ENCODE data around the gene FN3KRP. TPM values are rescaled to one million over a fixed set of nuclear protein-coding genes. Genes with fewer than 3 reads are reported as not detected.

Gene FN3KRP
- polyA plus RNA-seq, 1 of the 3 experiments (the other 2 are of a cell fraction) = 68.2 TPM

DNA sequence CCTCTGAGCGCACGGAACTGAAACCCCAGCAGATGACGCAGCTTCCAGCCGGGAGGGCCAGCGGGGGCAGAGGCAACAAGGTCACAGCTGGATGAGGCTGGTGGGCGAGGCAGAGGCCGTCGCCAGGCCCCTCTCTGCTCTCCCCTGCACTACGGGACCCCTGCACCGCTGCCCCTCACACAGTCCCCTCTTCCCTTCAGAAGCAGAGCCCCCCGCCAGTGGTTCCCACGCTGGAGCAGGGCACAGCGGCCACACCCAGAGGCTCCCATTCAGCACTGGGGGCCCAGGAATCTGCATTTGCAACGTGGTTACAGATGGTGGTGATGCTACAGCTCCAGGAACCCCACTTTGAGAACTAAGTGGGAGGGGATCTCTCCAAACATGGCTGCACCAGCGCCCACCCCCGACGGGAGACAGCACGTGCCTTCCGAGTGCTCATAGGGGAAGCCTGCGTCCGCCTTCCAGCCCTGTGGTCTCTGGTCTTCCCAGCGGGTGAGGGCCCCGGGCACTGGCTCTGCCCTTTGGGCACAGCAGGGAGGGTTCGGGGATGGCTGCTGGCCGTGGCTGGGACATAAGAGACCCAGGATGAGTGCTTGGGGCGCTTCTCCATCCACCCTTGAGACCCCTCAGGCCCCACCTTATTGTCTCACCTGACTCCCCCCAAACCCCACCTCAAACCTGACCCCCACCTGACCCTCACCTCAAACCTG lies 13.3 kb upstream of the FN3KRP start:
- TF ChIP-seq TCF12 (IDR thresholded peaks at IDR 0.05) (no peak), MXI1 (IDR thresholded peaks at IDR 0.05; ENCODE audit: low read depth, low read length) (no peak)
- TF ChIP-seq, protein P1, sequence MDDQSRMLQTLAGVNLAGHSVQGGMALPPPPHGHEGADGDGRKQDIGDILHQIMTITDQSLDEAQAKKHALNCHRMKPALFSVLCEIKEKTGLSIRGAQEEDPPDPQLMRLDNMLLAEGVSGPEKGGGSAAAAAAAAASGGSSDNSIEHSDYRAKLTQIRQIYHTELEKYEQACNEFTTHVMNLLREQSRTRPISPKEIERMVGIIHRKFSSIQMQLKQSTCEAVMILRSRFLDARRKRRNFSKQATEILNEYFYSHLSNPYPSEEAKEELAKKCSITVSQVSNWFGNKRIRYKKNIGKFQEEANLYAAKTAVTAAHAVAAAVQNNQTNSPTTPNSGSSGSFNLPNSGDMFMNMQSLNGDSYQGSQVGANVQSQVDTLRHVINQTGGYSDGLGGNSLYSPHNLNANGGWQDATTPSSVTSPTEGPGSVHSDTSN (IDR thresholded peaks at IDR 0.05) = no peak
- H3K9ac ChIP-seq = no peak overlapping the region
- no peaks in the 10 kb centered on the region for H3K79me2 ChIP-seq (ENCODE audit: insufficient read depth)
- ChIA-PET CTCF (interaction anchor here (1.3 kb wide), 1 partner anchor 8 kb away, joined by 5 read pairs; no protein-coding TSS in a partner anchor), POLR2A (no interaction called here)
- peaks cover 10% of the 10 kb centered on the region for H3F3A ChIP-seq (replicated peaks; ENCODE audit: insufficient read depth)
- no peaks in the 10 kb centered on the region for H3K9me3 ChIP-seq
- no peaks in the 10 kb centered on the region for H3K36me3 ChIP-seq (replicated peaks in 1 of 2; ENCODE audit: control insufficient read depth in 1 of 2, insufficient read depth in 2 of 2, low read length in 1 of 2)
- no peak for DNase-seq
- no peaks in the 10 kb centered on the region for H3K27me3 ChIP-seq (ENCODE audit: insufficient read depth)
- no peak overlapping the region for H3K27ac ChIP-seq (ENCODE audit: low read depth in 2 of 2, low read length in 1 of 2)
- H4K20me1 ChIP-seq (ENCODE audit: insufficient read depth) = no peaks in the 10 kb centered on the region
- no peak overlapping the region for H2AFZ ChIP-seq (ENCODE audit: low read depth)
- H3K4me1 ChIP-seq (ENCODE audit: control insufficient read depth in 1 of 2, insufficient read depth in 2 of 2, low read depth in 1 of 2, low read length in 1 of 2) = peaks cover 0 to 7% of the 10 kb centered on the region in 2 experiments; a peak in 1 of 4 replicates
- 76% methylated on average over 24 of the region's 26 CpGs for WGBS (ENCODE audit: low lambda C conversion rate)
- H3K4me2 ChIP-seq = no peak overlapping the region
- no peak overlapping the region for H3K4me3 ChIP-seq (ENCODE audit: low read depth in 2 of 2, low read length in 1 of 2)
- H3K9me2 ChIP-seq = no peaks in the 10 kb centered on the region

DNA sequence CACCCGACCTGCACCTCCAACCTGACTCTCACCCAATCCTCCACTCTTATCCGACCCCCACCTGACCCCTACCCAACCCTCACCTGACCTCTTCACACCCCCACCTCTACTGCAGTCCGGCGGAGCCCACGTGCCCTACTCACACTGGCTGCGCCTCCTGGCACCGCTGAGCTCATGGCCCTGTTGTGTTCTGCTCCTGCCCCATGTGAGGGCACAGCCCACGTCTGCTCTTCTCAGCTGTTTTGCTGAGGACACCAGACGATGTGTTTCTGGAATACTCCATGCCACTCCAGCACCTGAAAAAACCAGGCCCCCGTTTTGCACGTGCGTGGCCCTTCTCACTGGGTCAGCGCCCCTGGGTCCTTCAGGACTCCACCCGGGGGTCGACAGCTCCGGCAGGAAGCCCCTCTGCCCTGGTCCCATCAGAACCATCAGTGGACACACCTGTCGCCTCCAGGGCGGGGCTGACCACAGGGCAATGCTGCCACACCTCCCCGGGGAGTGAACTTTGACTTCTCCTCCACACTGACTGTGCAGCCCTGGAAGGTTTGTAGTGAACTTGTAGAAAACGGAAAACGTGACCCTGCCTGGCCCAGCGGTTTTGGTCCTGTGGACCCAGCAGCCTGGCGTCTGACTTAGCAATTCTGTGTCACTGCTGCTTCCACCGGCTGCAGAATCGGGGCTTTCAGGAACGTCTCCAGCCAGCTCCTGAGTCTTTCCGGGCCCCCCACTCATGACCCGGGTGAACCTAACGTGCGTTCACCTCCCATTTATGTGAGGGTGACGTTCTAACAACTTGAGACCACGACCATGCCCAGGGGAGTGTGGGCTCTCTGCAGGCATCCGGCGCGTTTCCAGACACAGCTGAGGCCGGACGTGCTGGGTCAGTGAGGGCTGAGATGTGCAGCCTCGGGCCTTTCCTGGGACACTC lies 12.3 kb upstream of the FN3KRP start:
- no peak overlapping the region for H2AFZ ChIP-seq (ENCODE audit: low read depth)
- H3K9me2 ChIP-seq = no peaks in the 10 kb centered on the region
- CTCF ChIA-PET = no interaction called here
- no peak overlapping the region for H3K4me2 ChIP-seq
- H3K4me3 ChIP-seq (ENCODE audit: low read depth in 2 of 2, low read length in 1 of 2) = no peak overlapping the region
- POLR2A ChIA-PET = no interaction called here
- H3K79me2 ChIP-seq (ENCODE audit: insufficient read depth) = no peaks in the 10 kb centered on the region
- no peaks in the 10 kb centered on the region for H3K27me3 ChIP-seq (ENCODE audit: insufficient read depth)
- no peak for DNase-seq
- H3K9ac ChIP-seq = no peak overlapping the region
- H3K9me3 ChIP-seq = no peaks in the 10 kb centered on the region
- H3K27ac ChIP-seq (ENCODE audit: low read depth in 2 of 2, low read length in 1 of 2) = no peak overlapping the region
- no peaks in the 10 kb centered on the region for H3K36me3 ChIP-seq (replicated peaks in 1 of 2; ENCODE audit: control insufficient read depth in 1 of 2, insufficient read depth in 2 of 2, low read length in 1 of 2)
- WGBS (ENCODE audit: low lambda C conversion rate) = 70% methylated on average over 34 of the region's 38 CpGs
- H3K4me1 ChIP-seq (ENCODE audit: control insufficient read depth in 1 of 2, insufficient read depth in 2 of 2, low read depth in 1 of 2, low read length in 1 of 2) = peaks cover 0 to 5% of the 10 kb centered on the region in 2 experiments; a peak in 1 of 4 replicates
- H3F3A ChIP-seq (replicated peaks; ENCODE audit: insufficient read depth) = peaks cover 10% of the 10 kb centered on the region
- H4K20me1 ChIP-seq (ENCODE audit: insufficient read depth) = no peaks in the 10 kb centered on the region
- TF ChIP-seq GABPA (IDR thresholded peaks at IDR 0.05; ENCODE audit: low read depth) (no peak), SMC3 (IDR thresholded peaks at IDR 0.05; ENCODE audit: low read depth, low read length) (no peak), EP300 (IDR thresholded peaks at IDR 0.05; ENCODE audit: borderline replicate concordance in 1 of 2, low read depth in 1 of 2, low read length in 1 of 2) (no peak), RCOR1 (IDR thresholded peaks at IDR 0.05; ENCODE audit: low read length) (no peak), TEAD4 (IDR thresholded peaks at IDR 0.05; ENCODE audit: borderline replicate concordance, insufficient read depth) (no peak), JUND (IDR thresholded peaks at IDR 0.05) (no peak), TAF1 (IDR thresholded peaks at IDR 0.05; ENCODE audit: borderline replicate concordance, low read depth, low read length) (no peak), FOSL2 (IDR thresholded peaks at IDR 0.05; ENCODE audit: borderline replicate concordance, low read depth) (no peak), ELF1 (IDR thresholded peaks at IDR 0.05) (no peak), NFIC (IDR thresholded peaks at IDR 0.05; ENCODE audit: borderline replicate concordance) (no peak), YY1 (IDR thresholded peaks at IDR 0.05; ENCODE audit: low read depth) (no peak), NRF1 (IDR thresholded peaks at IDR 0.05; ENCODE audit: low read depth, low read length) (no peak), RXRA (IDR thresholded peaks at IDR 0.05; ENCODE audit: borderline replicate concordance, low read depth) (no peak), TCF12 (IDR thresholded peaks at IDR 0.05) (no peak)
- TF ChIP-seq, protein P1 (IDR thresholded peaks at IDR 0.05) = no peak
- TF ChIP-seq, protein P2, sequence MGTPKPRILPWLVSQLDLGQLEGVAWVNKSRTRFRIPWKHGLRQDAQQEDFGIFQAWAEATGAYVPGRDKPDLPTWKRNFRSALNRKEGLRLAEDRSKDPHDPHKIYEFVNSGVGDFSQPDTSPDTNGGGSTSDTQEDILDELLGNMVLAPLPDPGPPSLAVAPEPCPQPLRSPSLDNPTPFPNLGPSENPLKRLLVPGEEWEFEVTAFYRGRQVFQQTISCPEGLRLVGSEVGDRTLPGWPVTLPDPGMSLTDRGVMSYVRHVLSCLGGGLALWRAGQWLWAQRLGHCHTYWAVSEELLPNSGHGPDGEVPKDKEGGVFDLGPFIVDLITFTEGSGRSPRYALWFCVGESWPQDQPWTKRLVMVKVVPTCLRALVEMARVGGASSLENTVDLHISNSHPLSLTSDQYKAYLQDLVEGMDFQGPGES (IDR thresholded peaks at IDR 0.05; ENCODE audit: low read depth, low read length) = no peak
- TF ChIP-seq, protein P3, sequence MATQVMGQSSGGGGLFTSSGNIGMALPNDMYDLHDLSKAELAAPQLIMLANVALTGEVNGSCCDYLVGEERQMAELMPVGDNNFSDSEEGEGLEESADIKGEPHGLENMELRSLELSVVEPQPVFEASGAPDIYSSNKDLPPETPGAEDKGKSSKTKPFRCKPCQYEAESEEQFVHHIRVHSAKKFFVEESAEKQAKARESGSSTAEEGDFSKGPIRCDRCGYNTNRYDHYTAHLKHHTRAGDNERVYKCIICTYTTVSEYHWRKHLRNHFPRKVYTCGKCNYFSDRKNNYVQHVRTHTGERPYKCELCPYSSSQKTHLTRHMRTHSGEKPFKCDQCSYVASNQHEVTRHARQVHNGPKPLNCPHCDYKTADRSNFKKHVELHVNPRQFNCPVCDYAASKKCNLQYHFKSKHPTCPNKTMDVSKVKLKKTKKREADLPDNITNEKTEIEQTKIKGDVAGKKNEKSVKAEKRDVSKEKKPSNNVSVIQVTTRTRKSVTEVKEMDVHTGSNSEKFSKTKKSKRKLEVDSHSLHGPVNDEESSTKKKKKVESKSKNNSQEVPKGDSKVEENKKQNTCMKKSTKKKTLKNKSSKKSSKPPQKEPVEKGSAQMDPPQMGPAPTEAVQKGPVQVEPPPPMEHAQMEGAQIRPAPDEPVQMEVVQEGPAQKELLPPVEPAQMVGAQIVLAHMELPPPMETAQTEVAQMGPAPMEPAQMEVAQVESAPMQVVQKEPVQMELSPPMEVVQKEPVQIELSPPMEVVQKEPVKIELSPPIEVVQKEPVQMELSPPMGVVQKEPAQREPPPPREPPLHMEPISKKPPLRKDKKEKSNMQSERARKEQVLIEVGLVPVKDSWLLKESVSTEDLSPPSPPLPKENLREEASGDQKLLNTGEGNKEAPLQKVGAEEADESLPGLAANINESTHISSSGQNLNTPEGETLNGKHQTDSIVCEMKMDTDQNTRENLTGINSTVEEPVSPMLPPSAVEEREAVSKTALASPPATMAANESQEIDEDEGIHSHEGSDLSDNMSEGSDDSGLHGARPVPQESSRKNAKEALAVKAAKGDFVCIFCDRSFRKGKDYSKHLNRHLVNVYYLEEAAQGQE (IDR thresholded peaks at IDR 0.05; ENCODE audit: low read depth, low read length) = no peak
- TF ChIP-seq, protein P4, sequence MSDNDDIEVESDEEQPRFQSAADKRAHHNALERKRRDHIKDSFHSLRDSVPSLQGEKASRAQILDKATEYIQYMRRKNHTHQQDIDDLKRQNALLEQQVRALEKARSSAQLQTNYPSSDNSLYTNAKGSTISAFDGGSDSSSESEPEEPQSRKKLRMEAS (IDR thresholded peaks at IDR 0.05; ENCODE audit: low read depth) = no peak

All from SK-N-SH (cell line).